Fibroblast of lung (primary cell): ENCODE measurements around the gene KCNN4. TPM values are rescaled to one million over a fixed set of nuclear protein-coding genes. Genes with fewer than 3 reads are reported as not detected.

Experiments used
- DNase-seq, 2 donors: peaks; one replicate each; pipeline versions ENCODE4 v3.0.0 to v3.0.0-alpha.2; 2010; ENCODE audit warnings: low read depth in 2 of 2
- H2AFZ ChIP-seq: 2 replicates; pipeline ENCODE4 v1.5.1; 2012; ENCODE audit warnings: low read length, control low read depth, inconsistent platforms
- H3K27ac ChIP-seq: 2 replicates; pipeline ENCODE4 v1.5.1; 2011; ENCODE audit warnings: low read length, control low read depth; ENCODE audit not compliant: insufficient read depth
- H3K27me3 ChIP-seq: 2 replicates; pipeline ENCODE4 v1.5.1; 2011; ENCODE audit warnings: mild to moderate bottlenecking, low read length; ENCODE audit not compliant: control insufficient read depth, insufficient read depth
- H3K36me3 ChIP-seq: 2 replicates; pipeline ENCODE4 v1.5.1; 2011; ENCODE audit warnings: low read length; ENCODE audit not compliant: control insufficient read depth, insufficient read depth
- H3K4me1 ChIP-seq: 2 replicates; pipeline ENCODE4 v1.5.1; 2011; ENCODE audit warnings: low read length; ENCODE audit not compliant: control insufficient read depth, insufficient read depth; ENCODE audit errors: extremely low read depth
- H3K4me2 ChIP-seq: 2 replicates; pipeline ENCODE4 v1.5.1; 2011; ENCODE audit warnings: low read length, control low read depth; ENCODE audit not compliant: insufficient read depth; ENCODE audit errors: extremely low read depth
- H3K4me3 ChIP-seq, 4 experiments: fragments of 200-600 bp in 1 of 4; sonication (generic) in 1 of 4; replicated peaks in 1 of 4; 2 replicates each; pipeline ENCODE4 v1.5.1; 2011 to 2016; ENCODE audit warnings: low read length in 4 of 4, low read depth in 3 of 4, mild to moderate bottlenecking in 3 of 4, control low read depth in 2 of 4, inconsistent platforms in 1 of 4, mixed read lengths in 1 of 4; ENCODE audit not compliant: insufficient read depth in 1 of 4; ENCODE audit errors: control extremely low read depth in 1 of 4
- H3K79me2 ChIP-seq: 2 replicates; pipeline ENCODE4 v1.5.1; 2012; ENCODE audit warnings: mild to moderate bottlenecking, low read length, inconsistent platforms; ENCODE audit not compliant: control insufficient read depth, insufficient read depth
- H3K9ac ChIP-seq: 2 replicates; pipeline ENCODE4 v1.5.1; 2011; ENCODE audit warnings: mild to moderate bottlenecking, low read length, control low read depth; ENCODE audit not compliant: insufficient read depth
- H3K9me3 ChIP-seq: 2 replicates; pipeline ENCODE4 v1.5.1; 2012; ENCODE audit warnings: low read depth, low read length; ENCODE audit not compliant: control insufficient read depth, insufficient read depth
- H4K20me1 ChIP-seq: 2 replicates; pipeline ENCODE4 v1.5.1; 2011; ENCODE audit warnings: low read length; ENCODE audit not compliant: control insufficient read depth, insufficient read depth; ENCODE audit errors: extremely low read depth
- CTCF ChIP-seq, 2 donors: IDR thresholded peaks in 1 of 2; conservative IDR thresholded peaks in 1 of 2; 1 replicate in 1 of 2; 2 replicates in 1 of 2; pipeline ENCODE4 v1.5.1; 2011 to 2012; ENCODE audit warnings: low read length in 2 of 2, control low read depth in 1 of 2, inconsistent platforms in 1 of 2, low read depth in 1 of 2, mild to moderate bottlenecking in 1 of 2
- EZH2 ChIP-seq: IDR thresholded peaks from 2 replicates; pipeline ENCODE4 v1.5.1; 2012; ENCODE audit warnings: low read length, control low read depth, mild to moderate bottlenecking; ENCODE audit errors: missing control alignments
- polyA plus RNA-seq, 2 donors: library from polyadenylated mRNA; depleted of rRNA in 1 of 2; stranded (reverse) in 1 of 2; unstranded in 1 of 2; fragments of >200 nt; gene quantifications; 2 replicates each; pipeline ENCODE4 v1.2.1, GENCODE V29; 2011 to 2012; ENCODE audit warnings: missing spikeins in 1 of 2
- total RNA-seq: library from RNA; depleted of rRNA; stranded (reverse); fragments of >200 nt; gene quantifications from 2 replicates; pipeline ENCODE4 v1.2.1, GENCODE V29; 2014

The KCNN4 gene
- total and polyA plus RNA-seq, 2 donors (not counting 1 experiment from before 2014, with no cell fraction given), result 0.41 to 0.83 TPM

GRCh38 chr19:43790587-43790986 lies 9.8 kb upstream of the KCNN4 start:
- Histone ChIP-seq H2AFZ (no peak overlapping the region), H3K4me1 (no peaks in the 10 kb centered on the region), H3K27ac (no peak overlapping the region), H4K20me1 (no peaks in the 10 kb centered on the region), H3K4me2 (no peak overlapping the region), H3K79me2 (no peaks in the 10 kb centered on the region), H3K36me3 (no peaks in the 10 kb centered on the region), H3K9ac (no peak overlapping the region), H3K27me3 (peaks cover 2% of the 10 kb centered on the region), H3K9me3 (no peaks in the 10 kb centered on the region), H3K4me3 (no peak overlapping the region)
- TF ChIP-seq EZH2, result no peak
- no peak for TF ChIP-seq CTCF (conservative IDR thresholded peaks at IDR 0.05 in 1 of 2, IDR thresholded peaks at IDR 0.05 in 1 of 2; ENCODE audit: low read depth in 1 of 2, low read length in 2 of 2)
- DNase-seq, result no peak

GRCh38 chr19:43789029-43789428 lies 8.3 kb upstream of the KCNN4 start:
- H3K4me3 ChIP-seq, result no peak overlapping the region
- no peak overlapping the region for H2AFZ ChIP-seq
- H3K27me3 ChIP-seq, result no peaks in the 10 kb centered on the region
- no peak overlapping the region for H3K27ac ChIP-seq
- peak; percentile 44 to 58 for DNase-seq
- H3K79me2 ChIP-seq, result no peaks in the 10 kb centered on the region
- H3K9ac ChIP-seq, result no peak overlapping the region
- TF ChIP-seq EZH2 (no peak), CTCF (conservative IDR thresholded peaks at IDR 0.05 in 1 of 2, IDR thresholded peaks at IDR 0.05 in 1 of 2; ENCODE audit: low read depth in 1 of 2, low read length in 2 of 2) (no peak)
- no peak overlapping the region for H3K4me2 ChIP-seq
- no peaks in the 10 kb centered on the region for H4K20me1 ChIP-seq
- H3K9me3 ChIP-seq, result no peaks in the 10 kb centered on the region
- peaks cover 12% of the 10 kb centered on the region for H3K4me1 ChIP-seq
- H3K36me3 ChIP-seq, result no peaks in the 10 kb centered on the region

GRCh38 chr19:43786665-43787064 lies 5.9 kb upstream of the KCNN4 start:
- H4K20me1 ChIP-seq, result no peaks in the 10 kb centered on the region
- H3K4me2 ChIP-seq, result no peak overlapping the region
- DNase-seq, result no peak
- H2AFZ ChIP-seq, result no peak overlapping the region
- H3K9ac ChIP-seq, result no peak overlapping the region
- no peaks in the 10 kb centered on the region for H3K79me2 ChIP-seq
- H3K9me3 ChIP-seq, result no peaks in the 10 kb centered on the region
- H3K27ac ChIP-seq, result no peak overlapping the region
- no peak for TF ChIP-seq CTCF (conservative IDR thresholded peaks at IDR 0.05 in 1 of 2, IDR thresholded peaks at IDR 0.05 in 1 of 2; ENCODE audit: low read depth in 1 of 2, low read length in 2 of 2)
- no peak for TF ChIP-seq EZH2
- no peaks in the 10 kb centered on the region for H3K27me3 ChIP-seq
- no peaks in the 10 kb centered on the region for H3K36me3 ChIP-seq
- no peak overlapping the region for H3K4me3 ChIP-seq
- H3K4me1 ChIP-seq, result peaks cover 12% of the 10 kb centered on the region
